HFF-Myc (cell line): ENCODE data around the gene NPAS2.

Experiments used
- DNase-seq: peaks from one replicate; pipeline ENCODE4 v3.0.0-alpha.2; 2011; ENCODE audit warnings: low read depth; ENCODE audit errors: extremely low read depth
- H3K4me3 ChIP-seq: replicated peaks from 2 replicates; pipeline ENCODE4 v1.5.1; 2011; ENCODE audit warnings: low read depth, mild to moderate bottlenecking, control low read depth, low read length
- TF ChIP-seq, protein P1 (sequence below): IDR thresholded peaks from 2 replicates; pipeline ENCODE4 v1.5.1; 2012; ENCODE audit warnings: mild to moderate bottlenecking, low read depth, low read length, control low read depth; ENCODE audit errors: missing control alignments

NPAS2 gene

DNA sequence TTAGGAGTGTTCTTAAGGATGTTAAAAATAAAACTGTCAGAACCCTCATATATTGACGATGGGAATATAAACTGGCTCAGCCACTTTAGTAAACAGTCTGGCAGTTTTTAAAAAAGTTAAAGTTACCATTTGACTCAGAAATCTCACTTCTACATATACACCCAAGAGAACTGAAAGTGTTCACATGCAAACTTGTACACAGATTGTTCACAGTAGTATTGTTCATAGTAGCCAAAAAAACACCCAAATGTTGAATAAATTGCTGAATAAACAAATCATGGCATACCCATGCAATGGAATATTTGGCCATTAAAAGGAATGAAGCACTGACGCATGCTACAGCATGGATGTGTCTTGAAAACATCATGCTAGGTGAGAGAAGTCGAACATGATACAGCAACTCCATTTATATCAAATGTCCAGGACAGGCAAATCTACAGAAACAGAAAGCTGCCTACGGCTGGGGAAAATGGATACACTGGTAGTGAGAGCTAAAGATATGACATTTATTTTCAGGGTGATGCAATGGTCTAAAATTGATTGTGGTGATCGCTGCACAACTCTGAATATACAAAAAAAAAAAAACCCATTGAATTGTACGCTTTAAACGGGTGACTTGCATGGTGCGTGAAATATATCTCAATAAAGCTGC, 192.2 kb downstream of the NPAS2 start:
- no peak for DNase-seq
- TF ChIP-seq, protein P1, sequence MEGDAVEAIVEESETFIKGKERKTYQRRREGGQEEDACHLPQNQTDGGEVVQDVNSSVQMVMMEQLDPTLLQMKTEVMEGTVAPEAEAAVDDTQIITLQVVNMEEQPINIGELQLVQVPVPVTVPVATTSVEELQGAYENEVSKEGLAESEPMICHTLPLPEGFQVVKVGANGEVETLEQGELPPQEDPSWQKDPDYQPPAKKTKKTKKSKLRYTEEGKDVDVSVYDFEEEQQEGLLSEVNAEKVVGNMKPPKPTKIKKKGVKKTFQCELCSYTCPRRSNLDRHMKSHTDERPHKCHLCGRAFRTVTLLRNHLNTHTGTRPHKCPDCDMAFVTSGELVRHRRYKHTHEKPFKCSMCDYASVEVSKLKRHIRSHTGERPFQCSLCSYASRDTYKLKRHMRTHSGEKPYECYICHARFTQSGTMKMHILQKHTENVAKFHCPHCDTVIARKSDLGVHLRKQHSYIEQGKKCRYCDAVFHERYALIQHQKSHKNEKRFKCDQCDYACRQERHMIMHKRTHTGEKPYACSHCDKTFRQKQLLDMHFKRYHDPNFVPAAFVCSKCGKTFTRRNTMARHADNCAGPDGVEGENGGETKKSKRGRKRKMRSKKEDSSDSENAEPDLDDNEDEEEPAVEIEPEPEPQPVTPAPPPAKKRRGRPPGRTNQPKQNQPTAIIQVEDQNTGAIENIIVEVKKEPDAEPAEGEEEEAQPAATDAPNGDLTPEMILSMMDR, result no peak
- H3K4me3 ChIP-seq, result no peak overlapping the region

- no peak overlapping the region for H3K4me3 ChIP-seq
- no peak for DNase-seq
- TF ChIP-seq, protein P1, result peak; percentile 65
Measured at GRCh38 chr2:101012706-101013181, 192.8 kb downstream of the NPAS2 start.

- H3K4me3 ChIP-seq, result no peak overlapping the region
- no peak for DNase-seq
- TF ChIP-seq, protein P1, result no peak
Measured at GRCh38 chr2:101014264-101014857, 194.4 kb downstream of the NPAS2 start.

DNA sequence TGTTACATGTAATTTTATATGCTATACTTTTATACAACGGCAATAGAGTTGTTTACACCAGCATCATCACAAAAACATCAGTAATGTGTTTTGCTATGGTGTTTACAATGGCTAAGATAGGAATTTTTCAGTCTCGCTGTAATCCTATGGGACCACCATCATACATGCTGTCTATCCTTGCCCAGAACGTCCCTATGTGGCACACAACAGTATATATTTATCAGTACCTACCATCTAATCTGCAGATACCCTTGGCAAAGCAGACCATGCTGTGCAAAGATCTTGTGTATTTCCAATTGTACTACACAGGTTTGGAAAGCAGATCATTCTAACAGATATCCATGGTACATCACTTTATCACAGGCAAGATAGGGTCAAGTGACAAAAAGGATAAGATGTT, 197.4 kb downstream of the NPAS2 start:
- TF ChIP-seq, protein P1, result no peak
- no peak overlapping the region for H3K4me3 ChIP-seq
- no peak for DNase-seq

DNA sequence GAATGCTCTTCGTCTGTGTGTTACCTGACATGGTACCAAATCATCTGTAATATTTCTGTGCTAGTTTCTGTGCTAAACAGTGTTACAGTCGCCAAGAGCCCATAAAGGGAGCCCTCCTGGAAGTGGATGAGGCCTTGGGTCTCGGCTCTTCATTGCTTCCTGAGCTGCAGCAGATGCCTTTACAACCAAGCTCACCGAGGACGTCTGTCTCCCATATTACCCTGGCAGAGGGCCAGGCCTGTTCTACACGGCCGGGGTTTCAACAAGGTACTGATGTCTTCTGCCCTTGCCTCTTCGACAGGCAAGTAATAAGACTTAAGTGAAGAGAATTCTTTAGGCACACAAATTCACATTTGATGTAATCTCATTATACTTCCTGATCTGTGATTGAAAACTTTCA, 199.0 kb downstream of the NPAS2 start:
- no peak overlapping the region for H3K4me3 ChIP-seq
- TF ChIP-seq, protein P1, result no peak
- no peak for DNase-seq

GRCh38 chr2:101022221-101022620, 202.3 kb downstream of the NPAS2 start:
- TF ChIP-seq, protein P1, result no peak
- no peak for DNase-seq
- no peak overlapping the region for H3K4me3 ChIP-seq
